ENCODE measurements around the gene SLC25A29. TPM values are rescaled to one million over a fixed set of nuclear protein-coding genes. Genes with fewer than 3 reads are reported as not detected.

The SLC25A29 gene
- 46.9 and 69.2 TPM in 2 replicates for total RNA-seq

GRCh38 chr14:100306101-100306997 is at the start of gene SLC25A29:
SLC25A29 (minus strand) TSS chr14:100306444; CDS start chr14:100306232, 212 bp downstream.

GRCh38 chr14:100323121-100323941 is 17.1 kb upstream of the SLC25A29 start, which contains the start of gene SLC25A47:
SLC25A47 (plus strand) TSS chr14:100323339; CDS start chr14:100323415, 76 bp downstream.

Other genes with a start within 250 kb of the SLC25A29 start
- gene EVL, start 241.0 kb downstream of the SLC25A29 start, total RNA-seq: 6.6 and 12.1 TPM in 2 replicates
- 0.11 and 0.26 TPM in 2 replicates for gene DEGS2, start 146.8 kb downstream of the SLC25A29 start, total RNA-seq
- gene YY1, start 67.3 kb downstream of the SLC25A29 start, total RNA-seq: 45.8 and 46.7 TPM in 2 replicates
- gene SLC25A47, start 16.9 kb upstream of the SLC25A29 start, total RNA-seq: not detected in 2 replicates
- gene WDR25, start 70.0 kb upstream of the SLC25A29 start, total RNA-seq: 16.8 and 26.5 TPM in 2 replicates

Data from dermis lymphatic vessel endothelial cell (primary cell).